Activated naive CD4-positive, alpha-beta T cell treated with anti-CD3 and anti-CD28 coated beads for 36 hours (primary cell): ENCODE measurements around the gene RYR2. TPM values are rescaled to one million over a fixed set of nuclear protein-coding genes. Genes with fewer than 3 reads are reported as not detected.

ENCODE experiments used
- CTCF ChIA-PET: fragments of 350-600 bp; sonication (Branson Sonifier 250); formaldehyde crosslinking; loops from one replicate; lab custom pipeline; 2021; ENCODE audit warnings: antibody characterized with exemption; lab: Charles Lee
- DNase-seq: peaks from one replicate; pipeline ENCODE4 v3.0.0-alpha.2; 2020
- H3K27ac Mint-ChIP-seq: one replicate; pipeline ENCODE4 v1.8.0; 2021; ENCODE audit warnings: mild to moderate bottlenecking, mixed read lengths
- H3K27me3 Mint-ChIP-seq: one replicate; pipeline ENCODE4 v1.8.0; 2021; ENCODE audit warnings: low read depth, mixed read lengths
- H3K36me3 Mint-ChIP-seq: one replicate; pipeline ENCODE4 v1.8.0; 2021; ENCODE audit warnings: low read depth, mixed read lengths
- H3K4me1 Mint-ChIP-seq: one replicate; pipeline ENCODE4 v1.8.0; 2021; ENCODE audit warnings: low read depth, mixed read lengths
- H3K4me3 Mint-ChIP-seq: one replicate; pipeline ENCODE4 v1.8.0; 2021; ENCODE audit warnings: mild to moderate bottlenecking, moderate library complexity, mixed read lengths
- H3K9me3 Mint-ChIP-seq: one replicate; pipeline ENCODE4 v1.8.0; 2021; ENCODE audit warnings: mixed read lengths
- intact Hi-C: fragments of 100-400 bp; cut with micrococcal nuclease; formaldehyde crosslinking; loops from one replicate; pipeline ENCODE4 v1.15.1; 2023
- total RNA-seq, 2 experiments: library from RNA; stranded (reverse); gene quantifications; one replicate each; pipeline ENCODE4 v1.2.3, GENCODE V29; 2021

Gene RYR2
- total RNA-seq, 2 experiments from 2014 or later: not detected

GRCh38 chr1:237166086-237166485 lies 124.1 kb downstream of the RYR2 start:
- Mint-ChIP-seq H3K27me3 (peaks cover 12% of the 10 kb centered on the region), H3K4me1 (no peaks in the 10 kb centered on the region), H3K4me3 (no peak overlapping the region), H3K9me3 (no peaks in the 10 kb centered on the region), H3K36me3 (no peaks in the 10 kb centered on the region), H3K27ac (no peak overlapping the region)
- CTCF ChIA-PET: no interaction called here
- intact Hi-C loops: no loop called here
- no peak for DNase-seq

GRCh38 chr1:237166593-237167101 lies 124.7 kb downstream of the RYR2 start:
- no peak overlapping the region for H3K27ac Mint-ChIP-seq
- no peak for DNase-seq
- no peak overlapping the region for H3K4me3 Mint-ChIP-seq
- CTCF ChIA-PET: no interaction called here
- H3K27me3 Mint-ChIP-seq: peaks cover 12% of the 10 kb centered on the region
- H3K9me3 Mint-ChIP-seq: no peaks in the 10 kb centered on the region
- no peaks in the 10 kb centered on the region for H3K4me1 Mint-ChIP-seq
- no peaks in the 10 kb centered on the region for H3K36me3 Mint-ChIP-seq
- intact Hi-C loops: no loop called here

DNA sequence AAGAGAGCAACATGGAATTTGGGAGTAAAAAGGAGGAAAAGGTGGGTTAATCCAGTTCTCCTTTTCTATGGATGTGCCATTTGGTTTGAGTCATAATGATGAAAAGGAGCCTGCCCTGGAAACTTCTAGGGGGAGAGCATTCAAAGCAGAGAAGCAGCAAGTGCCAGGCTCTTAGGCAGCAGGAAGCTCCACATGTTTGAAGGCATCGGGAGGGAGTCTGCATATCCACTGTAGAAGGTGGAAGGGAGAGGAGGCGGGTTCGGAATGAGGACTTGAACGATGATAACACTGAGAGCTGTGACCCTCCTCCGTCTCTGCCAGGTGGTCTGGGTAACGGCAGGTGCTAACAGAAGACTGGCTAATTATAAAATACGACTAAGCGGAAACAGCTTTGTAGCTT lies 128.2 kb downstream of the RYR2 start:
- H3K27ac Mint-ChIP-seq: no peak overlapping the region
- H3K9me3 Mint-ChIP-seq: no peaks in the 10 kb centered on the region
- H3K4me3 Mint-ChIP-seq: no peak overlapping the region
- H3K36me3 Mint-ChIP-seq: no peaks in the 10 kb centered on the region
- H3K4me1 Mint-ChIP-seq: no peaks in the 10 kb centered on the region
- peaks cover 18% of the 10 kb centered on the region for H3K27me3 Mint-ChIP-seq
- no peak for DNase-seq
- CTCF ChIA-PET: no interaction called here
- intact Hi-C loops: no loop called here

- DNase-seq: no peak
- Mint-ChIP-seq H3K27me3 (peaks cover 18% of the 10 kb centered on the region), H3K4me1 (no peaks in the 10 kb centered on the region), H3K9me3 (no peaks in the 10 kb centered on the region), H3K36me3 (no peaks in the 10 kb centered on the region), H3K4me3 (no peak overlapping the region), H3K27ac (no peak overlapping the region)
- intact Hi-C loops: no loop called here
- CTCF ChIA-PET: no interaction called here
Observed at GRCh38 chr1:237171454-237172117, 129.6 kb downstream of the RYR2 start.

DNA sequence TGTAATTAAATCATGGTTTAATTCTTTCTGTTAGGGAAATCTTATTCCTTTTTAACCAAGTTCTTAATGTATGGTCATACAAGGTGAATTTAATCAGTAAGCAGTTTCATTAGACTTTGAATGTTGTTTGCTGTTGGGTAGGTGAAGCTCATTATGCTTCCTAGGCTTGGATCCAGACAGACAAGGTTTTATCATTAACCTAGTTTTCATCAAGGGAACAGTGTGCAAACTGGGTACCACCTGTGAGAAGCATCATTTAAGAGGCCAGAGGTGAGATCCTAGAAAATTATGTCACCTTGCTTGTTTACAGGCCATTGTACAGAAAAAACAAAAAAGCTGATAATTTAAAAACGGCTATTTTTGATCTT lies 130.1 kb downstream of the RYR2 start:
- Mint-ChIP-seq H3K27ac (no peak overlapping the region), H3K4me3 (no peak overlapping the region), H3K36me3 (no peaks in the 10 kb centered on the region), H3K9me3 (no peaks in the 10 kb centered on the region), H3K27me3 (peaks cover 18% of the 10 kb centered on the region), H3K4me1 (no peaks in the 10 kb centered on the region)
- CTCF ChIA-PET: no interaction called here
- intact Hi-C loops: no loop called here
- no peak for DNase-seq

DNA sequence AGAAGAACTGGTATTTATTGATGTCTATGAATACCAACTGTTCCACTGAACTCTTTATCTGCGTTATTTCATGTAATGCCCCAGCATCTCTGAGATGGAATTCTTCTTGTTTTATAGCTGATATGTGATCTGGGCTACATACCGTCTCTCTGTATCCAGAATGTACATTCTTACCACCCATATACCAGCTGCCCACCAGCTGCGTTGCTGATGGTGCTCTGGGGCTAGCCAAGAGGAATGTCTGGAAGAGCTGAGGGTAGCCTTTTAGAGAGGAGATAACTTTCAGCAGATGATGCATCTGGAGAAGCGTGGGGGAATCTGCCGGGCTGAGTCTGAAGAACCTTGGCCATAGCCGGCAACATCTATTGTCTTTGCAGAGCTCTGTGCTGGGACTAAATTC lies 137.5 kb downstream of the RYR2 start:
- intact Hi-C loops: no loop called here
- peaks cover under 1% of the 10 kb centered on the region for H3K27me3 Mint-ChIP-seq
- no peaks in the 10 kb centered on the region for H3K4me1 Mint-ChIP-seq
- H3K4me3 Mint-ChIP-seq: no peak overlapping the region
- CTCF ChIA-PET: interaction anchor here (0.7 kb wide), 1 partner anchor 13 kb away, joined by 4 read pairs; no protein-coding TSS in a partner anchor
- no peaks in the 10 kb centered on the region for H3K36me3 Mint-ChIP-seq
- no peak overlapping the region for H3K27ac Mint-ChIP-seq
- H3K9me3 Mint-ChIP-seq: no peaks in the 10 kb centered on the region
- DNase-seq: no peak

DNA sequence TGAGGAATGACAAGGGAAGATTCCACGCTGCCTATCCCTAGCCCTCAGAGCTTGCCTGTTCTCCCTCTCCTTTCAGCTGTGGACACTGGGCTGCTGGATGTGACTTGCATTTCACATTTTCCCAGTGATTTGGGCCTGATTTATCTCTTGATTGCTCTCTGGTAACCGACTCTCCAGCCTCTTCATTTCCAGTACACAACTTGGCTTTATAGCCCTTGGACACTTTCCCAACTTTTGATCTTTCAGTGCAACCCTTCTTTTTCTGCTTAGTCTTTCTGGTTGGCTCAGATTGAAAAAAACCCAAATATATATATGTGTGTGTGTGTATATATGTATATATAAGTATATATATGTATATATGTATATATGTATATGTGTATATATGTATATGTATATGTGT lies 138.3 kb downstream of the RYR2 start:
- intact Hi-C loops: no loop called here
- no peaks in the 10 kb centered on the region for H3K36me3 Mint-ChIP-seq
- DNase-seq: no peak
- H3K27me3 Mint-ChIP-seq: no peaks in the 10 kb centered on the region
- no peak overlapping the region for H3K4me3 Mint-ChIP-seq
- no peak overlapping the region for H3K27ac Mint-ChIP-seq
- no peaks in the 10 kb centered on the region for H3K9me3 Mint-ChIP-seq
- no peaks in the 10 kb centered on the region for H3K4me1 Mint-ChIP-seq
- CTCF ChIA-PET: no interaction called here

DNA sequence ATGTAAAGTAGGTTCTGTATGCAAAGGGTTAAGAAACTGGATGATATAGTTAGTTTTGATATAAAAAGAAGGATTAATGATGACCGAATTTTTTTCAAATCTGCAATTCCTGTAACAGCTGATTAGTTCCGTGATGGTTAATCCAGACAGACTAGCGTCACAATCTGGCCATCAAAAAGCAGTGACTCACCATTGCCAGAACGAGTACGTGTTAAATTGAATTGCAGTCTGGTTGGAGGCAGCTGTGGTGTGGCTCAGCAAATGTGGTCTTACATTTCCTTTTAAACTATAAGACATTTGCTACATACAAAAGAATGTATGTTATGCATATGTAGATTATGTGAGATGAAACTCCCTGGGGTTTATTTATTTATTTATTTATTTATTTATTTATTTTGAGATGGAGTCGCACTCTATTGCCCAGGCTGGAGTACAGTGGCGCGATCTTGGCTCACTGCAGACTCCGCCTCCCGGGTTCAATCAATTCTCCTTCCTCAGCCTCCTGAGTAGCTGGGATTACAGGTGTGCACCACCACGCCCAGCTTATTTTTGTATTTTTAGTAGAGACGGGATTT lies 139.8 kb downstream of the RYR2 start:
- Mint-ChIP-seq H3K4me1 (no peaks in the 10 kb centered on the region), H3K36me3 (no peaks in the 10 kb centered on the region), H3K4me3 (no peak overlapping the region), H3K27me3 (no peaks in the 10 kb centered on the region), H3K9me3 (no peaks in the 10 kb centered on the region), H3K27ac (no peak overlapping the region)
- CTCF ChIA-PET: no interaction called here
- DNase-seq: no peak
- intact Hi-C loops: no loop called here

GRCh38 chr1:237183963-237184540 lies 142.1 kb downstream of the RYR2 start:
- Mint-ChIP-seq H3K27me3 (no peaks in the 10 kb centered on the region), H3K27ac (no peak overlapping the region), H3K4me3 (no peak overlapping the region), H3K9me3 (no peaks in the 10 kb centered on the region), H3K4me1 (no peaks in the 10 kb centered on the region), H3K36me3 (no peaks in the 10 kb centered on the region)
- DNase-seq: no peak
- CTCF ChIA-PET: no interaction called here
- intact Hi-C loops: no loop called here

GRCh38 chr1:237186675-237187074 lies 144.7 kb downstream of the RYR2 start:
- no peaks in the 10 kb centered on the region for H3K27me3 Mint-ChIP-seq
- no peak overlapping the region for H3K27ac Mint-ChIP-seq
- no peaks in the 10 kb centered on the region for H3K36me3 Mint-ChIP-seq
- CTCF ChIA-PET: no interaction called here
- no peak overlapping the region for H3K4me3 Mint-ChIP-seq
- intact Hi-C loops: no loop called here
- no peaks in the 10 kb centered on the region for H3K4me1 Mint-ChIP-seq
- DNase-seq: no peak
- no peaks in the 10 kb centered on the region for H3K9me3 Mint-ChIP-seq

GRCh38 chr1:237187842-237188241 lies 145.9 kb downstream of the RYR2 start:
- Mint-ChIP-seq H3K36me3 (no peaks in the 10 kb centered on the region), H3K9me3 (no peaks in the 10 kb centered on the region), H3K27ac (no peak overlapping the region), H3K4me1 (no peaks in the 10 kb centered on the region), H3K4me3 (no peak overlapping the region), H3K27me3 (no peaks in the 10 kb centered on the region)
- no peak for DNase-seq
- intact Hi-C loops: no loop called here
- CTCF ChIA-PET: no interaction called here

- CTCF ChIA-PET: no interaction called here
- Mint-ChIP-seq H3K9me3 (no peaks in the 10 kb centered on the region), H3K27me3 (no peaks in the 10 kb centered on the region), H3K4me3 (no peak overlapping the region), H3K36me3 (no peaks in the 10 kb centered on the region), H3K27ac (no peak overlapping the region), H3K4me1 (no peaks in the 10 kb centered on the region)
- intact Hi-C loops: no loop called here
- no peak for DNase-seq
Observed at GRCh38 chr1:237191403-237191802, 149.4 kb downstream of the RYR2 start.
